Adrenal gland (tissue), 12 donors: ENCODE measurements around the gene NECAB3. TPM values are rescaled to one million over a fixed set of nuclear protein-coding genes. Genes with fewer than 3 reads are reported as not detected.

Experiments
- DNase-seq, 7 donors: peaks; one replicate each; pipeline ENCODE4 v3.0.0-alpha.2; 2019 to 2020
- H3K27ac ChIP-seq, 5 donors: fragments of 200-600 bp; sonication (generic) in 4 of 5; 1 replicate in 3 of 5; 2 replicates in 2 of 5; pipeline versions ENCODE4 v1.5.1 to v1.8.0; 2016 to 2020; ENCODE audit warnings: mild to moderate bottlenecking in 1 of 5
- H3K27me3 ChIP-seq: fragments of 200-600 bp; 2 replicates; pipeline ENCODE4 v1.8.0; 2021
- H3K36me3 ChIP-seq, 2 donors: fragments of 200-600 bp; replicated peaks in 1 of 2; 1 replicate in 1 of 2; 2 replicates in 1 of 2; pipeline versions ENCODE4 v1.5.1 to v1.8.0; 2018 to 2022
- H3K4me1 ChIP-seq, 2 donors: fragments of 200-600 bp; replicated peaks in 1 of 2; 1 replicate in 1 of 2; 2 replicates in 1 of 2; pipeline versions ENCODE4 v1.5.1 to v1.8.0; 2018 to 2021
- H3K4me3 ChIP-seq, 4 donors: fragments of 200-600 bp; sonication (generic) in 3 of 4; one replicate each; pipeline ENCODE4 v1.5.1; 2016 to 2018
- H3K9me3 ChIP-seq, 3 donors: fragments of 200-600 bp; sonication (generic) in 1 of 3; replicated peaks in 1 of 3; 1 replicate in 2 of 3; 2 replicates in 1 of 3; pipeline versions ENCODE4 v1.5.1 to v1.8.0; 2016 to 2021
- CTCF ChIP-seq, 6 experiments: fragments of 450-650 bp in 4 of 6; fragments of 200-600 bp in 2 of 6; sonication (generic) in 1 of 6; IDR thresholded peaks; 1 replicate in 5 of 6; 2 replicates in 1 of 6; pipeline versions ENCODE4 v1.5.1 to v1.8.0; 2016 to 2021; ENCODE audit warnings: antibody characterized with exemption in 6 of 6, mild to moderate bottlenecking in 2 of 6, moderate library complexity in 1 of 6
- POLR2A ChIP-seq, 2 donors: fragments of 450-650 bp; IDR thresholded peaks; one replicate each; pipeline ENCODE4 v1.6.1; 2017; ENCODE audit warnings: antibody characterized with exemption in 2 of 2, mild to moderate bottlenecking in 2 of 2, moderate library complexity in 1 of 2
- WGBS, 4 donors: extraction: QIAGEN DNeasy Blood & Tissue Kit in 2 of 4; methylation state at CpG; one replicate each; pipeline versions ENCODE4 v1.1.5 to v1.1.7; 2013 to 2017; 5-methylcytosine and 5-hydroxymethylcytosine counted together
- intact Hi-C, 2 donors: fragments of 100-400 bp; cut with DNase I; formaldehyde crosslinking; loops; one replicate each; pipeline versions ENCODE4 v1.14.1 to v1.15.0; 2022 to 2023
- polyA plus RNA-seq, 3 donors: library from polyadenylated mRNA; stranded (reverse); fragments of 200-250 nt in 2 of 3; fragments of 350-450 nt in 1 of 3; fragmentation: Illumina TruSeq in 1 of 3; extraction: RNeasy Lipid Tissue Mini Kit (QIAGEN cat#74804) in 1 of 3; gene quantifications; one replicate each; pipeline ENCODE4 v1.2.3, GENCODE V29; 2013 to 2014
- total RNA-seq, 9 donors: library from RNA; depleted of rRNA in 4 of 9; stranded (reverse); fragments of >200 nt in 4 of 9; fragments of 120-200 nt in 1 of 9; fragmentation: NEBNext Ultra II Directional in 1 of 9; extraction: Animal tissue kit (Norgen Biotek cat#: 25700) in 1 of 9; gene quantifications; one replicate each; pipeline versions ENCODE4 v1.1.0 to v1.2.4, GENCODE V29; 2013 to 2023
- donor health status: healthy with polysubstance abuse.
- donor health status: Bipolar disorder and iron deficiency.
- donor health status: DM: yes; HTN: yes; CAD: no.
- donor health status: DM: no; HTN: no; CAD: no.
- donor health status: DM: no; HTN: no; CAD: no.
- donor health status: DM: yes; HTN: yes; CAD: no.

Gene NECAB3
- total and polyA plus RNA-seq, 12 donors: 23.4 to 279 (median 142) TPM

GRCh38 chr20:33645396-33645795 lies 28.8 kb downstream of the NECAB3 start:
- H3K27me3 ChIP-seq: no peaks in the 10 kb centered on the region
- no peak overlapping the region for H3K27ac ChIP-seq
- peaks cover 0 to 33% of the 10 kb centered on the region in 2 donors for H3K36me3 ChIP-seq
- intact Hi-C loops: loop anchor here in 1 of 2 donors (5.0 kb wide), 1 partner anchor 193 kb away; no protein-coding TSS in a partner anchor
- H3K9me3 ChIP-seq: no peaks in the 10 kb centered on the region
- DNase-seq: peak in 1 of 7 donors; percentile 50
- H3K4me3 ChIP-seq: no peak overlapping the region
- 78 to 97% (median 94%) methylated on average over 2 of the region's 2 CpGs for WGBS, 4 donors
- TF ChIP-seq POLR2A (IDR thresholded peaks at IDR 0.05): no peak
- no peak for TF ChIP-seq CTCF (IDR thresholded peaks at IDR 0.05)
- H3K4me1 ChIP-seq: no peaks in the 10 kb centered on the region

- H3K4me3 ChIP-seq: no peak overlapping the region
- WGBS, 4 donors: 72 to 90% (median 86%) methylated on average over 3 to 4 of the region's 4 CpGs
- DNase-seq: no peak
- TF ChIP-seq CTCF (IDR thresholded peaks at IDR 0.05) (no peak), POLR2A (IDR thresholded peaks at IDR 0.05) (no peak)
- H3K27ac ChIP-seq: no peak overlapping the region
- no peaks in the 10 kb centered on the region for H3K27me3 ChIP-seq
- intact Hi-C loops: loop anchor here in 1 of 2 donors (5.0 kb wide), 1 partner anchor 193 kb away; no protein-coding TSS in a partner anchor
- no peaks in the 10 kb centered on the region for H3K9me3 ChIP-seq
- H3K36me3 ChIP-seq: peaks cover 0 to 35% of the 10 kb centered on the region in 2 donors
- no peaks in the 10 kb centered on the region for H3K4me1 ChIP-seq
Measured at GRCh38 chr20:33645072-33645358, 29.2 kb downstream of the NECAB3 start.

- H3K9me3 ChIP-seq: no peaks in the 10 kb centered on the region
- H3K36me3 ChIP-seq: peaks cover 0 to 38% of the 10 kb centered on the region in 2 donors
- intact Hi-C loops: loop anchor here in 1 of 2 donors (5.0 kb wide), 1 partner anchor 192 kb away; no protein-coding TSS in a partner anchor
- H3K4me3 ChIP-seq: no peak overlapping the region
- peak in 1 of 7 donors; percentile 46 for DNase-seq
- no peaks in the 10 kb centered on the region for H3K4me1 ChIP-seq
- 83 to 94% (median 92%) methylated on average over 9 to 28 of the region's 28 CpGs for WGBS, 4 donors
- TF ChIP-seq CTCF (IDR thresholded peaks at IDR 0.05) (no peak), POLR2A (IDR thresholded peaks at IDR 0.05) (no peak)
- H3K27ac ChIP-seq: no peak overlapping the region
- no peaks in the 10 kb centered on the region for H3K27me3 ChIP-seq
Measured at GRCh38 chr20:33644313-33645071, 29.7 kb downstream of the NECAB3 start.

- Histone ChIP-seq H3K27ac (no peak overlapping the region), H3K4me1 (no peaks in the 10 kb centered on the region), H3K27me3 (no peaks in the 10 kb centered on the region), H3K36me3 (peaks cover 0 to 42% of the 10 kb centered on the region in 2 donors), H3K4me3 (no peak overlapping the region), H3K9me3 (no peaks in the 10 kb centered on the region)
- TF ChIP-seq CTCF (IDR thresholded peaks at IDR 0.05) (no peak), POLR2A (IDR thresholded peaks at IDR 0.05) (no peak)
- intact Hi-C loops: no loop called here
- WGBS, 4 donors: 84 to 92% (median 88%) methylated on average over 12 to 13 of the region's 13 CpGs
- DNase-seq: peak in 1 of 7 donors; percentile 35
Measured at GRCh38 chr20:33640287-33640686, 33.9 kb downstream of the NECAB3 start.
